ENCODE data around the gene KCTD18. TPM values are rescaled to one million over a fixed set of nuclear protein-coding genes. Genes with fewer than 3 reads are reported as not detected.

Gene KCTD18
- total and polyA plus RNA-seq, 4 donors, result 4.4 to 7.9 (median 6.5) TPM

DNA sequence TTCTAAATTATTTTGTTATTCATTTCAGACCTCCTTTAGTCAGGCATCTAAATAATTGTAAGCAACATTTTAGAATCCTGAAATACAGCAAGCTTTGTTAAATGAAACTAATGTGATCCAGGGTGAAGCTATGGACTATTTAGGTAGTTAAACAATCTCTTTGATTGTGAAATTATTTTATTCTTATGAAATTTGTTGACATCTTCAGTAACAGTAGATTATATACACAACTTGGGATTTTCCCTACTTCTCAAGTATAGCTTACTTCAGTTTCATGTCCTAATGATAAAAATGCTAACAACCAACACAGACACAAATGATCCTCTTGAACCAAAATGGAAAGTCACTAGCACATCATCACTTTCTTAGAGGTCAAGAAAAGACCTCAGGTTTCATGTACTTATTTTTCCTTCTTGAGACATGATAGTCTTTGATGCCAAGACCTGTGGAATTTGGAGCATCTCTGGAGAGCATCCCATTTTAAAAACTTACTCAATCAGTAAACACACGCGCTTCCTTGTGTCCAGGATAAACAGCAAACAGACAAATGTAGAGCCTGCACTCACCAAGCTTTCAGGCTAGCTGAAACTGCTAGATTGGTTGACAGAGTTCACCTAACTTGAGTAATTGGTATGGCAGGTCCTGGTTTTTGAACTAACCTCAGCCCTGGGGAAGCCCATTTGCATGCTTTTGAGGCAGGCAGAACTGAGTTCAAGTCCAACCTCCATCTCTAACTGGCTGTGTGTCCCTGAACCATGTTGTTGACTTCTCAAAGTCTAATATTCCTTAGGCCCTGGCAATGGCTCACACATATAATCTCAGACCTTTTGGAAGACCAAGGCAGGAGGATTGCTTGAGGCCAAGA, 47.8 kb downstream of the KCTD18 start:
- Histone ChIP-seq H3K36me3 (ENCODE audit: control insufficient read depth in 4 of 4, insufficient read depth in 3 of 4, low read depth in 1 of 4, low read length in 3 of 4) (peaks cover 2 to 23% (median 11%) of the 10 kb centered on the region in 4 donors), H3K9ac (ENCODE audit: low read depth in 1 of 2, low read length in 2 of 2) (no peak overlapping the region), H3K4me1 (ENCODE audit: control insufficient read depth in 4 of 4, insufficient read depth in 4 of 4, low read length in 3 of 4) (no peaks in the 10 kb centered on the region), H3K9me3 (ENCODE audit: control insufficient read depth in 4 of 4, low read length in 3 of 4) (no peaks in the 10 kb centered on the region), H3K27ac (ENCODE audit: low read depth in 1 of 2, low read length in 2 of 2) (no peak overlapping the region), H3K27me3 (ENCODE audit: control insufficient read depth in 4 of 4, insufficient read depth in 4 of 4, low read length in 3 of 4) (no peaks in the 10 kb centered on the region), H3K4me3 (ENCODE audit: low read depth in 1 of 3, low read length in 3 of 3) (no peak overlapping the region)
- 37% methylated on average over 2 of the region's 2 CpGs for WGBS
- TF ChIP-seq RAD21 (IDR thresholded peaks at IDR 0.05) (peak in 1 of 2 donors; percentile 18), EGR1 (IDR thresholded peaks at IDR 0.05; ENCODE audit: low read depth in 2 of 2) (no peak), FOXA1 (IDR thresholded peaks at IDR 0.05) (no peak), HNF4G (IDR thresholded peaks at IDR 0.05) (no peak), JUND (IDR thresholded peaks at IDR 0.05) (no peak), TAF1 (conservative IDR thresholded peaks at IDR 0.05) (no peak), YY1 (IDR thresholded peaks at IDR 0.05) (no peak), RXRA (IDR thresholded peaks at IDR 0.05) (no peak), GABPA (IDR thresholded peaks at IDR 0.05 in 1 of 2, conservative IDR thresholded peaks at IDR 0.05 in 1 of 2) (no peak), HNF4A (conservative IDR thresholded peaks at IDR 0.05) (peak in 1 of 2 donors; percentile 18), FOXA2 (IDR thresholded peaks at IDR 0.05) (peak; percentile 27), NR2F2 (IDR thresholded peaks at IDR 0.05) (no peak), SP1 (IDR thresholded peaks at IDR 0.05) (no peak)
- TF ChIP-seq, protein P1, sequence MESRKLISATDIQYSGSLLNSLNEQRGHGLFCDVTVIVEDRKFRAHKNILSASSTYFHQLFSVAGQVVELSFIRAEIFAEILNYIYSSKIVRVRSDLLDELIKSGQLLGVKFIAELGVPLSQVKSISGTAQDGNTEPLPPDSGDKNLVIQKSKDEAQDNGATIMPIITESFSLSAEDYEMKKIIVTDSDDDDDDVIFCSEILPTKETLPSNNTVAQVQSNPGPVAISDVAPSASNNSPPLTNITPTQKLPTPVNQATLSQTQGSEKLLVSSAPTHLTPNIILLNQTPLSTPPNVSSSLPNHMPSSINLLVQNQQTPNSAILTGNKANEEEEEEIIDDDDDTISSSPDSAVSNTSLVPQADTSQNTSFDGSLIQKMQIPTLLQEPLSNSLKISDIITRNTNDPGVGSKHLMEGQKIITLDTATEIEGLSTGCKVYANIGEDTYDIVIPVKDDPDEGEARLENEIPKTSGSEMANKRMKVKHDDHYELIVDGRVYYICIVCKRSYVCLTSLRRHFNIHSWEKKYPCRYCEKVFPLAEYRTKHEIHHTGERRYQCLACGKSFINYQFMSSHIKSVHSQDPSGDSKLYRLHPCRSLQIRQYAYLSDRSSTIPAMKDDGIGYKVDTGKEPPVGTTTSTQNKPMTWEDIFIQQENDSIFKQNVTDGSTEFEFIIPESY (IDR thresholded peaks at IDR 0.05), result no peak
- TF ChIP-seq, protein P2, sequence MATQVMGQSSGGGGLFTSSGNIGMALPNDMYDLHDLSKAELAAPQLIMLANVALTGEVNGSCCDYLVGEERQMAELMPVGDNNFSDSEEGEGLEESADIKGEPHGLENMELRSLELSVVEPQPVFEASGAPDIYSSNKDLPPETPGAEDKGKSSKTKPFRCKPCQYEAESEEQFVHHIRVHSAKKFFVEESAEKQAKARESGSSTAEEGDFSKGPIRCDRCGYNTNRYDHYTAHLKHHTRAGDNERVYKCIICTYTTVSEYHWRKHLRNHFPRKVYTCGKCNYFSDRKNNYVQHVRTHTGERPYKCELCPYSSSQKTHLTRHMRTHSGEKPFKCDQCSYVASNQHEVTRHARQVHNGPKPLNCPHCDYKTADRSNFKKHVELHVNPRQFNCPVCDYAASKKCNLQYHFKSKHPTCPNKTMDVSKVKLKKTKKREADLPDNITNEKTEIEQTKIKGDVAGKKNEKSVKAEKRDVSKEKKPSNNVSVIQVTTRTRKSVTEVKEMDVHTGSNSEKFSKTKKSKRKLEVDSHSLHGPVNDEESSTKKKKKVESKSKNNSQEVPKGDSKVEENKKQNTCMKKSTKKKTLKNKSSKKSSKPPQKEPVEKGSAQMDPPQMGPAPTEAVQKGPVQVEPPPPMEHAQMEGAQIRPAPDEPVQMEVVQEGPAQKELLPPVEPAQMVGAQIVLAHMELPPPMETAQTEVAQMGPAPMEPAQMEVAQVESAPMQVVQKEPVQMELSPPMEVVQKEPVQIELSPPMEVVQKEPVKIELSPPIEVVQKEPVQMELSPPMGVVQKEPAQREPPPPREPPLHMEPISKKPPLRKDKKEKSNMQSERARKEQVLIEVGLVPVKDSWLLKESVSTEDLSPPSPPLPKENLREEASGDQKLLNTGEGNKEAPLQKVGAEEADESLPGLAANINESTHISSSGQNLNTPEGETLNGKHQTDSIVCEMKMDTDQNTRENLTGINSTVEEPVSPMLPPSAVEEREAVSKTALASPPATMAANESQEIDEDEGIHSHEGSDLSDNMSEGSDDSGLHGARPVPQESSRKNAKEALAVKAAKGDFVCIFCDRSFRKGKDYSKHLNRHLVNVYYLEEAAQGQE (IDR thresholded peaks at IDR 0.05), result no peak
- TF ChIP-seq, protein P3, sequence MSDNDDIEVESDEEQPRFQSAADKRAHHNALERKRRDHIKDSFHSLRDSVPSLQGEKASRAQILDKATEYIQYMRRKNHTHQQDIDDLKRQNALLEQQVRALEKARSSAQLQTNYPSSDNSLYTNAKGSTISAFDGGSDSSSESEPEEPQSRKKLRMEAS (IDR thresholded peaks at IDR 0.05), result no peak
- TF ChIP-seq, protein P4, sequence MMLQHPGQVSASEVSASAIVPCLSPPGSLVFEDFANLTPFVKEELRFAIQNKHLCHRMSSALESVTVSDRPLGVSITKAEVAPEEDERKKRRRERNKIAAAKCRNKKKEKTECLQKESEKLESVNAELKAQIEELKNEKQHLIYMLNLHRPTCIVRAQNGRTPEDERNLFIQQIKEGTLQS (IDR thresholded peaks at IDR 0.05), result no peak
- TF ChIP-seq, protein P5, sequence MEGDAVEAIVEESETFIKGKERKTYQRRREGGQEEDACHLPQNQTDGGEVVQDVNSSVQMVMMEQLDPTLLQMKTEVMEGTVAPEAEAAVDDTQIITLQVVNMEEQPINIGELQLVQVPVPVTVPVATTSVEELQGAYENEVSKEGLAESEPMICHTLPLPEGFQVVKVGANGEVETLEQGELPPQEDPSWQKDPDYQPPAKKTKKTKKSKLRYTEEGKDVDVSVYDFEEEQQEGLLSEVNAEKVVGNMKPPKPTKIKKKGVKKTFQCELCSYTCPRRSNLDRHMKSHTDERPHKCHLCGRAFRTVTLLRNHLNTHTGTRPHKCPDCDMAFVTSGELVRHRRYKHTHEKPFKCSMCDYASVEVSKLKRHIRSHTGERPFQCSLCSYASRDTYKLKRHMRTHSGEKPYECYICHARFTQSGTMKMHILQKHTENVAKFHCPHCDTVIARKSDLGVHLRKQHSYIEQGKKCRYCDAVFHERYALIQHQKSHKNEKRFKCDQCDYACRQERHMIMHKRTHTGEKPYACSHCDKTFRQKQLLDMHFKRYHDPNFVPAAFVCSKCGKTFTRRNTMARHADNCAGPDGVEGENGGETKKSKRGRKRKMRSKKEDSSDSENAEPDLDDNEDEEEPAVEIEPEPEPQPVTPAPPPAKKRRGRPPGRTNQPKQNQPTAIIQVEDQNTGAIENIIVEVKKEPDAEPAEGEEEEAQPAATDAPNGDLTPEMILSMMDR (IDR thresholded peaks at IDR 0.05; ENCODE audit: low read depth, low read length, missing input control), result no peak
- no peak for DNase-seq (ENCODE audit: low spot score)
